ENCODE measurements around the gene TNNI3K.

- TF ChIP-seq CTCF (IDR thresholded peaks at IDR 0.05), result no peak
- TF ChIP-seq POLR2A (IDR thresholded peaks at IDR 0.05), result no peak
- no peak for TF ChIP-seq POLR2AphosphoS5 (IDR thresholded peaks at IDR 0.05; ENCODE audit: insufficient read depth in 1 of 2, low read depth in 1 of 2)
Observed at GRCh38 chr1:74496669-74497068, 261.5 kb downstream of the TNNI3K start.
